Smooth muscle cell of trachea (primary cell): ENCODE measurements around the gene LPIN2. TPM values are rescaled to one million over a fixed set of nuclear protein-coding genes. Genes with fewer than 3 reads are reported as not detected.

ENCODE experiments used
- total RNA-seq: library from RNA; depleted of rRNA; stranded (reverse); fragments of >200 nt; gene quantifications from 2 replicates; pipeline ENCODE4 v1.2.1, GENCODE V29; 2014

Gene LPIN2, protein sequence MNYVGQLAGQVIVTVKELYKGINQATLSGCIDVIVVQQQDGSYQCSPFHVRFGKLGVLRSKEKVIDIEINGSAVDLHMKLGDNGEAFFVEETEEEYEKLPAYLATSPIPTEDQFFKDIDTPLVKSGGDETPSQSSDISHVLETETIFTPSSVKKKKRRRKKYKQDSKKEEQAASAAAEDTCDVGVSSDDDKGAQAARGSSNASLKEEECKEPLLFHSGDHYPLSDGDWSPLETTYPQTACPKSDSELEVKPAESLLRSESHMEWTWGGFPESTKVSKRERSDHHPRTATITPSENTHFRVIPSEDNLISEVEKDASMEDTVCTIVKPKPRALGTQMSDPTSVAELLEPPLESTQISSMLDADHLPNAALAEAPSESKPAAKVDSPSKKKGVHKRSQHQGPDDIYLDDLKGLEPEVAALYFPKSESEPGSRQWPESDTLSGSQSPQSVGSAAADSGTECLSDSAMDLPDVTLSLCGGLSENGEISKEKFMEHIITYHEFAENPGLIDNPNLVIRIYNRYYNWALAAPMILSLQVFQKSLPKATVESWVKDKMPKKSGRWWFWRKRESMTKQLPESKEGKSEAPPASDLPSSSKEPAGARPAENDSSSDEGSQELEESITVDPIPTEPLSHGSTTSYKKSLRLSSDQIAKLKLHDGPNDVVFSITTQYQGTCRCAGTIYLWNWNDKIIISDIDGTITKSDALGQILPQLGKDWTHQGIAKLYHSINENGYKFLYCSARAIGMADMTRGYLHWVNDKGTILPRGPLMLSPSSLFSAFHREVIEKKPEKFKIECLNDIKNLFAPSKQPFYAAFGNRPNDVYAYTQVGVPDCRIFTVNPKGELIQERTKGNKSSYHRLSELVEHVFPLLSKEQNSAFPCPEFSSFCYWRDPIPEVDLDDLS
- total RNA-seq: 34.5 and 51.1 TPM in 2 replicates

DNA sequence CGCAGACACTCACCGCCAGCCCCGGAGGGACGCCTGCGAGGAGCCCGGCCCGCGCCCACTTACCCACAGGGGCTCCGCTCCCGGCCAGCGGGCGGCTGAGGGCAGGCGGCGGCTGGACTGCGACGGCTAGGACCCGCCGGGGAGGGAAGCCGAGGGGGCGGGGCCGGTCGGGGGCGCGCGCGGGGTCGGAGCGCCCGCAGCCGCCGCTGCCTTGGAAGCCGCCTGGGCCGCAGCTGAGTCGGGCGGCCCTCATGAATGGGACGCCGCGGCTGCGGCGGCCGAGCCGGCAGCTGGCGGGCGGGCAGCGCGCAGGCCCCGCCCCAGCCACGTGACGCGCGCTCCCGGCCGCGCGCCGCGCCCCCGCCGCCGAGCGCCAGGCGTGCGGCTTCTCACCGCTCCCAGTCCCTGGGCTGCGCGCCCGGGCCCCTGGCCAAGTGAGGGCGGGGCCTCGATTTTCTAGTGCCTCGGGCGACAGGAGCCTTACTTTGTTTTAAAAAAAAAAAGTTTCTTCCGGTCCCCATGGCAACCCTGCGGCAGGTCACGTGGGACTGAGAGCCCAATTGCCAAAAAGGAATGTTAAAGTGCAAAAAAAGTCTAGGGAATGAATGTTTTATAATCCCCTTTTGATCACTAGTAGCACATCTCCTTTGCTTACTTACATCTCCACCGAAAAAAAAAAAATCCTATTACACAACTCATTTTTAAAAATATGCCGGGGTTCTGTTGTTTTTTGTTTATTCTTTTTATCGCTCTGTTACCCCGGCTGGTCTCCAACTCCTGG is at the start of gene LPIN2:
TSS of gene LPIN2 (minus strand) at position 121 of the 781 bp plus-strand sequence. CDS start 52,304 bp downstream, outside the sequence.

Other genes with a start within 250 kb of the LPIN2 start
- 16.3 and 33.1 TPM in 2 replicates for gene EMILIN2, start 166.1 kb downstream of the LPIN2 start, total RNA-seq
- 0.15 and 0.99 TPM in 2 replicates for gene MYOM1, start 206.8 kb upstream of the LPIN2 start, total RNA-seq
- 476 and 615 TPM in 2 replicates for gene MYL12A, start 234.7 kb upstream of the LPIN2 start, total RNA-seq
- 307 and 414 TPM in 2 replicates for gene MYL12B, start 249.0 kb upstream of the LPIN2 start, total RNA-seq